GM18498 (cell line): ENCODE data around the gene PFDN2.

ENCODE experiments used
- ATAC-seq: cut with Tn5 transposase; IDR thresholded peaks from one replicate; pipeline ENCODE4 v1.9.1; 2021; ENCODE audit warnings: mild to moderate bottlenecking, moderate library complexity; ENCODE audit not compliant: unreplicated experiment

The PFDN2 gene

GRCh38 chr1:161117759-161118581 lies at the start of gene PFDN2, which contains the start of gene NIT1:
TSS of gene PFDN2 (minus strand) at chr1:161118037. CDS start at chr1:161118026, 11 bp downstream.
TSS of gene NIT1 (plus strand) at chr1:161118105. CDS start at chr1:161118177, 72 bp downstream.
- ATAC-seq: peak; percentile 85

- no peak for ATAC-seq
These were observed 49.1 kb upstream of the PFDN2 start for GRCh38 chr1:161166669-161167548.

- ATAC-seq: peak; percentile 92
These were observed 48.2 kb upstream of the PFDN2 start, which contains the start of gene PPOX for GRCh38 chr1:161165742-161166668. TSS of gene PPOX (plus strand) at chr1:161166426. CDS start at chr1:161166848, 422 bp downstream.

- ATAC-seq: no peak
These were observed 47.2 kb upstream of the PFDN2 start for GRCh38 chr1:161164901-161165610.

GRCh38 chr1:161163793-161164192 lies 46.0 kb upstream of the PFDN2 start:
- no peak for ATAC-seq

GRCh38 chr1:161162806-161163205 lies 45.0 kb upstream of the PFDN2 start:
- ATAC-seq: no peak

- no peak for ATAC-seq
These were observed 44.2 kb upstream of the PFDN2 start for GRCh38 chr1:161162052-161162451.

- ATAC-seq: no peak
These were observed 43.8 kb upstream of the PFDN2 start for GRCh38 chr1:161161652-161162051.

GRCh38 chr1:161160671-161161145 lies 42.9 kb upstream of the PFDN2 start:
- ATAC-seq: no peak

GRCh38 chr1:161159913-161160243 lies 42.0 kb upstream of the PFDN2 start:
- no peak for ATAC-seq

- ATAC-seq: peak; percentile 86
These were observed 41.5 kb upstream of the PFDN2 start, which contains the start of gene USP21 for GRCh38 chr1:161159087-161159912. TSS of gene USP21 (plus strand) at chr1:161159500. CDS start at chr1:161160641, 1,141 bp downstream.

GRCh38 chr1:161158316-161159010 lies 40.6 kb upstream of the PFDN2 start:
- no peak for ATAC-seq

- no peak for ATAC-seq
These were observed 40.0 kb upstream of the PFDN2 start for GRCh38 chr1:161157867-161158266.

GRCh38 chr1:161153682-161154337 lies 36.0 kb upstream of the PFDN2 start, which contains the start of gene UFC1:
TSS of gene UFC1 (plus strand) at chr1:161153978. CDS start at chr1:161153998, 20 bp downstream.
- ATAC-seq: peak; percentile 95

- ATAC-seq: no peak
These were observed 35.3 kb upstream of the PFDN2 start for GRCh38 chr1:161153176-161153575.

GRCh38 chr1:161145832-161146231 lies 28.0 kb upstream of the PFDN2 start:
- no peak for ATAC-seq

GRCh38 chr1:161140755-161141400 lies 23.0 kb upstream of the PFDN2 start:
- no peak for ATAC-seq
